Cardiac septum (tissue), 1 donor: ENCODE data around the gene FBXO17. TPM values are rescaled to one million over a fixed set of nuclear protein-coding genes. Genes with fewer than 3 reads are reported as not detected.

Experiments
- DNase-seq: peaks from one replicate; pipeline ENCODE4 v3.0.0-alpha.2; 2020; ENCODE audit warnings: low spot score
- intact Hi-C: fragments of 100-400 bp; cut with DNase I; formaldehyde crosslinking; loops from one replicate; pipeline ENCODE4 v1.14.0; 2022
- total RNA-seq: library from RNA; stranded (reverse); fragmentation: NEBNext Ultra II Directional; extraction: Animal tissue kit (Norgen Biotek cat#: 25700); gene quantifications from one replicate; pipeline ENCODE4 v1.2.1, GENCODE V29; 2021
- donor health status: DM: no; HTN: no; CAD: no.

FBXO17 gene
- total RNA-seq, 1 donor from 2014 or later = 3.3 TPM

- no peak for DNase-seq
- intact Hi-C loops = no loop called here
Measured at GRCh38 chr19:38920602-38921419, 54.7 kb downstream of the FBXO17 start.

GRCh38 chr19:38919837-38920601, 55.5 kb downstream of the FBXO17 start:
- intact Hi-C loops = no loop called here
- no peak for DNase-seq

DNA sequence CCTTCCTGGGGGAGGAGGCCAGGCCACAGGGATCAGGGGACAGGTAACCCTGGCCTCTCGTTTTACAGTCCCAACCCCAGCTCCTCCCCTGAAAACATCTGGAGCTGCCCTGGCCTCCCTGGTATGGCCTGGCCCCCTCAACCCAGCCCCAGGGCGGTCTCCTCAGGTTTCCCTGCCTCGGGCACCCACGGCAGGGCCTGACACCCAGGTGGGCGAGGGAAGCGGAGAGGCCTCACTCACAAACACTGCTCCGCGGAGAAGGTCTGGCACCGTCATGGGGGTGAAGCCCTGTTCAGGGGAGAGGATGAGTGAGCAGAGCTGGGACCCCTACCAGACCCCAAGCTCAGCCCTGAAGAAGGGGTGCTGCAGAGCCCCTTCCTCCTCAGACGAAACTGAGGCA, 57.0 kb downstream of the FBXO17 start:
- DNase-seq = no peak
- intact Hi-C loops = no loop called here

DNA sequence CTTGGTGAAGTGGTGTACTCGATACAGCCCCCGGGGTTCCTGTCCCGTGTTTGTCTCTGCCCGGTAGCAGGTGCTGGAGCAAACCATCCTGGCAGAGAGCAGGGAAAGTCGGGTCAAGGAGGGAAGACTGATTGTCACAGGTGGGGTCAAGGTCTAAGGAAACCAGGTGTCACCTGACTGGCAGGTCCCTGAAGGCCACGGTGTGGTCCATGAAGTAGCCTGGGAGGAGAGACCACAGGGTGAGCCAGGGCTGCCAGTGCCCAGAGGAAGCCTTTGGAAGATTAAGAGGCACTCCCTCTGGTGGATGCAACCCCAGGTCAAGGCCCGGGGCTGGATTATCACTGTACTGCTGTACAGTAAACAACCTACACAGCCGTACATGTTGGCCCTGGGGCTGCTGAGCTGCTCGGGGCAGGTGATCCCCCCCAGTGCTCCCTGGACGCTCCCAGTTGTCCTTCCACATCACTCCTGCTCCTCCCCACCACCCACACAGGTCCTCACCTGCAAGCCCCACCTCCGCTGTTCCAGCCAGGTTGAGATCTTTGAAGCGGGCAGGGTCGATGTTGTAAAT, 57.5 kb downstream of the FBXO17 start:
- DNase-seq = no peak
- intact Hi-C loops = no loop called here

GRCh38 chr19:38917516-38917915, 58.0 kb downstream of the FBXO17 start:
- DNase-seq = no peak
- intact Hi-C loops = no loop called here

DNA sequence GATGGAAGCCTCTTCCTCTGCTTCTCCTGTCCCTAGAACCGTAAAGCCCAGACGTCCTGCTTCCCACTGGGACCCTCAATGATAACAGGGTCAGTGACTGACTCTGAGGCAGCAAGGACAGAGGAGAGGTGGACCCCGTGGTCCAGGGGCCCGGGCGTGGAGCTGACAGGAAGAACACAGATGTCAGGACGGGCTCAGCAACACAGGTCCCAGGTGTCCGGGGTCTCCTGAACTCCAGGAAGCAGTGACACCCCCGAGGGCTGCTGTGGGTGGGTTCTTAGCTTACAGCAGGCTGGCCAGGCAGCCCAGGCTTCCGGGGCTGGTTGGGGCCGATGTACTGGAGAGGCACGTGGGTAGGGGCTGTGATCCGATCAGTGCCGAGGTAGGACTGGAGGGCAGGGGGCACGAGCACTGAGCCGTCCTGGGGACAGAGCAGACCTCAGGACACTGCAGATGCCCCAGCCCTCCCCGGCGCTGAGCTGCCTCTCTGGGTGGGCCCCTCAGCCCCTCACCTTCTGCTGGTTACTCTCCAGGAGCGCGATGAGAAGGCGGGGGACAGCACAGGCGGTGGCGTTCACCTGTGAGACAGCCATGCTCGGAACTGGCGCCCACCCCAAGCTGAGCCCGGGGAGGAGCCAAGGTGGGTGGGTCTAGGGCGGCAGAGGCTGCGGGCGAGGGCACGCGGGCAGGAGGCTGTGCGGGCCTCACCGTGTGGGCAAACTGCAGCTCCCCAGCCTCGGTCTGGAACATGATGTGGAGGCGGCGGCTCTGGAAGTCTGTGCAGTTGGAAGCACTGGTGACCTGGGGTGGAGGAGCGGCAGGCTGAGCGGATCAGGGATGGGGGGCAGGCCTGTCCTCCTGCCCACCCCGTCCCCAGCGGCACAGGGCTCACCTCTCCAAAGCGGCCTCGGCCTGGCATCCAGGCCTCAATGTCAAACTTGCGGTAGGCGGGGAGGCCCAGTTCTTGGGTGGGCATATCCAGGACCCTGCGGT, 59.9 kb downstream of the FBXO17 start:
- intact Hi-C loops = no loop called here
- DNase-seq = no peak

GRCh38 chr19:38913958-38914357, 61.6 kb downstream of the FBXO17 start:
- intact Hi-C loops = no loop called here
- DNase-seq = no peak

- DNase-seq = no peak
- intact Hi-C loops = no loop called here
Measured at GRCh38 chr19:38912600-38913514, 62.7 kb downstream of the FBXO17 start.

DNA sequence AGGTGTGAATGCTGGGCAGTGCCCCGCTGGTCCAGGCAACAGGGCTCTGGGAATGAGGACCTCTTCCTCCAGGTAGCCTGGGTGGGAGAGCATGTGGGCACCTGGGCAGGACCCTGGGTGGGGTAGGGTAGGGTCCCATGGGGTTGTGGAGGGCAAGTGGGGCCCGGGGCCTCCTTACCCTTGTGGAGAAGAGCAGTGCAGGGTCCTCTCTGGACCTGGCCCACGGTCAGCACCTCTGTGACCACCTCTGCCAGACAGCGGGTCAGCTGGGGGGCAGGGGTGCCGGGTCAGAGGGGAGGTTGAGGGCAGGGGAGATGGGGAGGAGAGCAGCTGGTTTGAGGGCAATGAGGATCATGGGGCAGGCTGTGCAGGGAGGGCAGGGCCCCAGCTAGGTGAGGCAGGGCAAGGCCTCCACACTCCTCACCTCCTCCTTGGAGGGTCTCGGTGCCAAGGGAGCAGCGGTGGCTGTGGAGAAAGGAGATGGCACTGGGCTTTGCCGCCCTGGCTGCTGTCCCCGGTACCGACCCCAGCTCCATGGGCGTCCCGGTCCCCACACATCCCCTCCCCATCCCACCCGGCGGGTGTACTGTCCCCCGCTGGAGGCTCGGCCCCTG, 64.0 kb downstream of the FBXO17 start:
- intact Hi-C loops = no loop called here
- DNase-seq = no peak

GRCh38 chr19:38910488-38910887, 65.1 kb downstream of the FBXO17 start:
- no peak for DNase-seq
- intact Hi-C loops = no loop called here

DNA sequence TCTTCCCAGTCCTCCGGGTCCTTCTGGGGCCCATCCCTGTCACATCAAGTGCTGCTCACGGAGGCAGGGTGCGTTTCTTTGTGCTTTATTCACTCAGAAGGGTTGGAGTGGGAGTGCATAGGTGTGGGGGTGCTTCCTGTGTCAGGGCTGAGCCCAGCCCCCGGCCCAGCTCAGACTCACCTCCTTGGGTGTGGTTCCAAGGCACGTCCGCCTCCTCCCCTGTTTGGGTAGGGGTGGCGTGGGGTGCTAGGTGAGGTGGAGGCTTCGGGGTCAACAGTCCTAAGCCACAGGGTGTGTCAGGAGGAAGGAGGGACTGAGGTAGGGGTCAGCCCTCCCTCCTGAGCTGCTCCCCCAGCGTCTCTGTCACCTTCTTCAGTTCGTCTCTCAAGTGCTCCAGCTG, 66.6 kb downstream of the FBXO17 start:
- no peak for DNase-seq
- intact Hi-C loops = no loop called here

DNA sequence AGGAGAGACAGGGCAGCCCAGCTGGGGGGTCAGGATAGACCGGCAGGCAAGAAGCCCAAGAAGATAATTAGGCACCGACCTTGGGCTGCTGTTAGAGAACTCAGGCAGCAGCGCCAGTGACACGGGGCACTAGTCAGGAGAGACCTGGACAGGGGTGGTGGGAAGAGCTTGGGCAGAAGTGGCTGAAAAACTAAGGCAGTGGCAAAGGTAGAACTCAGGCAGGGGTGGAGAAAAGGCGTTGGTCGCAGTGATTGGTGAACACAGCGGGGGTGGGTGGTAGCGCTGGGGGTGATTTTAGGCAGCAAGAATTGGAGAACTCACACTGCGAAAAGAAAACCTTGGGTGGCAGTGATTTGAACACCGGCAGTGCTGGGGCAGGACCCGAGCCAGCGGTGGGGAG, 67.9 kb downstream of the FBXO17 start:
- intact Hi-C loops = no loop called here
- DNase-seq = no peak

GRCh38 chr19:38907227-38907626, 68.3 kb downstream of the FBXO17 start:
- DNase-seq = no peak
- intact Hi-C loops = no loop called here

DNA sequence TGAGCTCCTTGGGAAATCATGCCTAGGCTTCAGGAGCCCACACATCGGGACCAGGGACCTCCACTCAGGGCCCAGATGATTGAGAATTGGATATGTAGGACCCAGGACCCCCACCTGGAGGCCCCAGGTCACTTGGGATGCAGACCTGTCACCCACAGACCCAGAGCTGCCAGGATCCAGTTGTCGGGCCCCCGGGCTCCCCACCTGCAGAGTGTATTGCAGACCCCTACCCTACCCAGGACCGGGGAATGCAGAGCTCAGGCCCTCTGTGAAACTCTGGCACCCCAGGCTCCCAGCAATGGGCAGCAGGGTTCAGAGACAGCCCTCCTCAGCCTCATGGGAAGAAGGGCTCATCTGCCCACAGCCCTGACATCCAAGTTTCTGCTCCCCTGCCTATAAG, 69.9 kb downstream of the FBXO17 start:
- DNase-seq = no peak
- intact Hi-C loops = no loop called here

GRCh38 chr19:38904581-38905539, 70.7 kb downstream of the FBXO17 start:
- intact Hi-C loops = no loop called here
- DNase-seq = no peak

DNA sequence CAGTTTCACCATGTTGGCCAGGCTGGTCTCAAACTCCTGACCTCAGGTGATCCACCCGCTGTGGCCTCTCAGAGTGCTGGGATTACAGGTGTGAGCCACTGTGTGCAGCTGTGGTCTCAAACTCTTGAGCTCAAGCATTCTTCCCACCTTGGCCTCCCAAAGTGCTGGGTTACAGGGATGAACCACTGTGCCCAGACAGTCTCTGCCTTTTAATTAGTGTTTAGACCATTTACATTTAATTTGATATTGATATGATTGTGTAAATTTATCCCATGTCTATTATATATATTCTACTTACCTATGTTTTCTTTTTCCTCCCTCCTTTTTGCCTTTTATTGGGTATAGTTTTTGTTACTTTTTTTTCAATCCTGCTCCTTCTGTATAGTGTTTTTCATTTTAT, 73.9 kb downstream of the FBXO17 start:
- intact Hi-C loops = no loop called here
- no peak for DNase-seq

- intact Hi-C loops = no loop called here
- no peak for DNase-seq
Measured at GRCh38 chr19:38900743-38901190, 74.8 kb downstream of the FBXO17 start.
